ENCODE measurements around the gene FICD.
"Not testable (repeated sequence)": the region's sequence is repeated elsewhere in the genome, so short reads cannot be mapped to it uniquely, and the experiment has no call there.

FICD gene

GRCh38 chr12:108514973-108515814 is at the start of gene FICD:
Gene FICD, plus strand, starts transcription at chr12:108515277. Its CDS starts 1,696 bp downstream, at chr12:108516973.
- DNase-seq (ENCODE audit: low read depth in 2 of 2), result peak; percentile 92

GRCh38 chr12:108465417-108465816 is 49.7 kb upstream of the FICD start:
- DNase-seq (ENCODE audit: low read depth in 2 of 2), result no peak

GRCh38 chr12:108468196-108468968 is 46.7 kb upstream of the FICD start:
- DNase-seq (ENCODE audit: low read depth in 2 of 2), result peak in 1 of 2 experiments; percentile 4

- DNase-seq (ENCODE audit: low read depth in 2 of 2), result no peak
Measured at GRCh38 chr12:108473400-108474055, 41.5 kb upstream of the FICD start.

GRCh38 chr12:108475396-108475795 is 39.7 kb upstream of the FICD start:
- no peak for DNase-seq (ENCODE audit: low read depth in 2 of 2)

- DNase-seq (ENCODE audit: low read depth in 2 of 2), result no peak
Measured at GRCh38 chr12:108477055-108477880, 37.8 kb upstream of the FICD start.

- no peak for DNase-seq (ENCODE audit: low read depth in 2 of 2)
Measured at GRCh38 chr12:108477881-108478259, 37.2 kb upstream of the FICD start.

- DNase-seq (ENCODE audit: low read depth in 2 of 2), result no peak
Measured at GRCh38 chr12:108478611-108479206, 36.4 kb upstream of the FICD start.

GRCh38 chr12:108479364-108480070 is 35.6 kb upstream of the FICD start:
- no peak for DNase-seq (ENCODE audit: low read depth in 2 of 2)

- peak in 1 of 2 experiments; percentile 1 for DNase-seq (ENCODE audit: low read depth in 2 of 2)
Measured at GRCh38 chr12:108482717-108483212, 32.3 kb upstream of the FICD start.

- no peak for DNase-seq (ENCODE audit: low read depth in 2 of 2)
Measured at GRCh38 chr12:108483213-108484059, 31.6 kb upstream of the FICD start.

- no peak for DNase-seq (ENCODE audit: low read depth in 2 of 2)
Measured at GRCh38 chr12:108484431-108484830, 30.6 kb upstream of the FICD start.

- no peak for DNase-seq (ENCODE audit: low read depth in 2 of 2)
Measured at GRCh38 chr12:108484845-108485244, 30.2 kb upstream of the FICD start.

GRCh38 chr12:108485371-108485770 is 29.7 kb upstream of the FICD start:
- not testable (repeated sequence) for DNase-seq (ENCODE audit: low read depth in 2 of 2)

GRCh38 chr12:108487029-108487428 is 28.0 kb upstream of the FICD start:
- not testable (repeated sequence) for DNase-seq (ENCODE audit: low read depth in 2 of 2)

GRCh38 chr12:108491256-108491655 is 23.8 kb upstream of the FICD start:
- DNase-seq (ENCODE audit: low read depth in 2 of 2), result no peak

- no peak for DNase-seq (ENCODE audit: low read depth in 2 of 2)
Measured at GRCh38 chr12:108495054-108495453, 20.0 kb upstream of the FICD start.

GRCh38 chr12:108495823-108496579 is 19.1 kb upstream of the FICD start:
- no peak for DNase-seq (ENCODE audit: low read depth in 2 of 2)
